Tibial nerve (tissue), 4 donors: Measurements from ENCODE around the gene GTF3C1. TPM values are rescaled to one million over a fixed set of nuclear protein-coding genes. Genes with fewer than 3 reads are reported as not detected.

ENCODE experiments used
- DNase-seq, 2 donors: peaks; one replicate each; pipeline ENCODE4 v3.0.0-alpha.2; 2019; ENCODE audit warnings: low spot score in 2 of 2
- H3K27ac ChIP-seq, 4 donors: fragments of 200-600 bp; sonication (generic) in 3 of 4; one replicate each; pipeline ENCODE4 v1.5.1; 2017 to 2019; ENCODE audit warnings: mild to moderate bottlenecking in 1 of 4
- H3K27me3 ChIP-seq, 2 donors: fragments of 200-600 bp; sonication (generic) in 1 of 2; one replicate each; pipeline versions ENCODE4 v1.5.1 to v1.6.0; 2017 to 2019
- H3K36me3 ChIP-seq, 3 donors: fragments of 200-600 bp; sonication (generic); one replicate each; pipeline ENCODE4 v1.5.1; 2018 to 2019
- H3K4me1 ChIP-seq, 4 donors: fragments of 200-600 bp; sonication (generic) in 3 of 4; one replicate each; pipeline ENCODE4 v1.5.1; 2017 to 2019
- H3K4me3 ChIP-seq, 4 donors: fragments of 200-600 bp; sonication (generic) in 3 of 4; one replicate each; pipeline ENCODE4 v1.5.1; 2017 to 2019; ENCODE audit warnings: mild to moderate bottlenecking in 1 of 4, moderate library complexity in 1 of 4
- H3K9me3 ChIP-seq, 4 donors: fragments of 200-600 bp; sonication (generic) in 3 of 4; one replicate each; pipeline ENCODE4 v1.5.1; 2017 to 2019
- CTCF ChIP-seq, 5 experiments: fragments of 200-600 bp in 3 of 5; fragments of 450-650 bp in 2 of 5; sonication (generic) in 3 of 5; IDR thresholded peaks; one replicate each; pipeline ENCODE4 v1.5.1; 2016 to 2019; ENCODE audit warnings: antibody characterized with exemption in 5 of 5, mild to moderate bottlenecking in 3 of 5, moderate library complexity in 2 of 5
- EP300 ChIP-seq, 2 donors: sonication (generic); formaldehyde crosslinking; IDR thresholded peaks; one replicate each; pipeline ENCODE4 v1.6.1; 2017; ENCODE audit warnings: antibody characterized with exemption in 2 of 2, mild to moderate bottlenecking in 1 of 2
- POLR2A ChIP-seq, 2 donors: fragments of 450-650 bp; IDR thresholded peaks; one replicate each; pipeline ENCODE4 v1.6.1; 2017; ENCODE audit warnings: antibody characterized with exemption in 2 of 2, mild to moderate bottlenecking in 2 of 2, moderate library complexity in 2 of 2
- WGBS, 2 donors: methylation state at CpG; one replicate each; pipeline ENCODE4 v1.1.5; 2018; 5-methylcytosine and 5-hydroxymethylcytosine counted together
- total RNA-seq, 4 donors: library from RNA; depleted of rRNA; stranded (reverse); fragments of >200 nt; gene quantifications; one replicate each; pipeline ENCODE4 v1.1.0, GENCODE V29; 2016

Gene GTF3C1
- total RNA-seq, 4 donors from 2014 or later, result 66.7 to 92.4 (median 69.9) TPM

- Histone ChIP-seq H3K36me3 (peaks cover 5 to 96% (median 32%) of the 10 kb centered on the region in 3 donors), H3K27me3 (no peaks in the 10 kb centered on the region), H3K27ac (no peak overlapping the region), H3K4me1 (peaks cover 0 to 7% (median 0%) of the 10 kb centered on the region in 4 donors), H3K4me3 (no peak overlapping the region), H3K9me3 (no peaks in the 10 kb centered on the region)
- TF ChIP-seq EP300 (IDR thresholded peaks at IDR 0.05), result no peak
- TF ChIP-seq CTCF (IDR thresholded peaks at IDR 0.05), result no peak
- DNase-seq, result no peak
- WGBS, 2 donors, result 96 to 97% methylated on average over 9 of the region's 9 CpGs
These were observed 75.7 kb downstream of the GTF3C1 start for GRCh38 chr16:27474041-27474440.

- Histone ChIP-seq H3K27ac (no peak overlapping the region), H3K27me3 (no peaks in the 10 kb centered on the region), H3K9me3 (no peaks in the 10 kb centered on the region), H3K4me3 (no peak overlapping the region), H3K36me3 (peaks cover 5 to 100% (median 39%) of the 10 kb centered on the region in 3 donors), H3K4me1 (peaks cover 0 to 7% (median 0%) of the 10 kb centered on the region in 4 donors)
- TF ChIP-seq POLR2A (IDR thresholded peaks at IDR 0.05) (no peak), CTCF (IDR thresholded peaks at IDR 0.05) (no peak), EP300 (IDR thresholded peaks at IDR 0.05) (no peak)
- DNase-seq, result no peak
- 95 to 97% methylated on average over 9 of the region's 9 CpGs for WGBS, 2 donors
These were observed 76.4 kb downstream of the GTF3C1 start for GRCh38 chr16:27473101-27473900.

GRCh38 chr16:27472091-27473020 lies 77.4 kb downstream of the GTF3C1 start:
- H3K27me3 ChIP-seq, result no peaks in the 10 kb centered on the region
- H3K4me1 ChIP-seq, result peaks cover 0 to 7% (median 0%) of the 10 kb centered on the region in 4 donors
- no peak overlapping the region for H3K27ac ChIP-seq
- 88 to 90% methylated on average over 15 of the region's 15 CpGs for WGBS, 2 donors
- TF ChIP-seq CTCF (IDR thresholded peaks at IDR 0.05) (no peak), POLR2A (IDR thresholded peaks at IDR 0.05) (no peak), EP300 (IDR thresholded peaks at IDR 0.05) (no peak)
- no peak for DNase-seq
- H3K4me3 ChIP-seq, result no peak overlapping the region
- H3K36me3 ChIP-seq, result peaks cover 5 to 100% (median 48%) of the 10 kb centered on the region in 3 donors
- H3K9me3 ChIP-seq, result no peaks in the 10 kb centered on the region

GRCh38 chr16:27471661-27472060 lies 78.1 kb downstream of the GTF3C1 start:
- WGBS, 2 donors, result 92 to 94% methylated on average over 18 to 19 of the region's 19 CpGs
- no peak overlapping the region for H3K4me3 ChIP-seq
- no peaks in the 10 kb centered on the region for H3K9me3 ChIP-seq
- peaks cover 0 to 7% (median 0%) of the 10 kb centered on the region in 4 donors for H3K4me1 ChIP-seq
- H3K27me3 ChIP-seq, result no peaks in the 10 kb centered on the region
- H3K27ac ChIP-seq, result no peak overlapping the region
- TF ChIP-seq POLR2A (IDR thresholded peaks at IDR 0.05), result no peak
- no peak for TF ChIP-seq EP300 (IDR thresholded peaks at IDR 0.05)
- TF ChIP-seq CTCF (IDR thresholded peaks at IDR 0.05), result no peak
- DNase-seq, result no peak
- peaks cover 5 to 100% (median 48%) of the 10 kb centered on the region in 3 donors for H3K36me3 ChIP-seq
